Astrocyte (in vitro differentiated cells and primary cell): Measurements from ENCODE around the gene KLHL18. TPM values are rescaled to one million over a fixed set of nuclear protein-coding genes. Genes with fewer than 3 reads are reported as not detected.

Experiments used
- DNase-seq: peaks from one replicate; pipeline ENCODE4 v3.0.0-alpha.2; 2010; ENCODE audit warnings: low read depth
- FAIRE-seq: peaks from 2 replicates; lab custom pipeline; 2011; peaks lifted over from hg19 to GRCh38; lab: Jason Lieb, UNC
- H2AFZ ChIP-seq: 2 replicates; pipeline ENCODE4 v1.6.0; 2012; ENCODE audit warnings: low read depth, low read length, inconsistent platforms
- H3K27ac ChIP-seq: 2 replicates; pipeline ENCODE4 v1.5.1; 2011; ENCODE audit warnings: low read depth, low read length, inconsistent platforms
- H3K27me3 ChIP-seq: 2 replicates; pipeline ENCODE4 v1.6.0; 2011; ENCODE audit warnings: low read length, inconsistent platforms; ENCODE audit not compliant: insufficient read depth
- H3K36me3 ChIP-seq: 2 replicates; pipeline ENCODE4 v1.5.1; 2011; ENCODE audit warnings: low read length, inconsistent platforms; ENCODE audit not compliant: insufficient read depth
- H3K4me1 ChIP-seq: 2 replicates; pipeline ENCODE4 v1.5.1; 2011; ENCODE audit warnings: low read length, inconsistent platforms; ENCODE audit not compliant: insufficient read depth
- H3K4me2 ChIP-seq: 2 replicates; pipeline ENCODE4 v1.6.0; 2012; ENCODE audit warnings: low read length, inconsistent platforms
- H3K4me3 ChIP-seq: 2 replicates; pipeline ENCODE4 v1.5.1; 2011; ENCODE audit warnings: low read depth, mild to moderate bottlenecking, low read length, inconsistent platforms; ENCODE audit not compliant: insufficient read depth
- H3K79me2 ChIP-seq: 2 replicates; pipeline ENCODE4 v1.6.0; 2012; ENCODE audit warnings: mild to moderate bottlenecking, low read length, inconsistent platforms; ENCODE audit not compliant: insufficient read depth
- H3K9ac ChIP-seq: 2 replicates; pipeline ENCODE4 v1.6.0; 2012; ENCODE audit warnings: mild to moderate bottlenecking, low read length, inconsistent platforms
- H3K9me3 ChIP-seq: 2 replicates; pipeline ENCODE4 v1.5.1; 2012; ENCODE audit warnings: low read depth, mild to moderate bottlenecking, low read length, inconsistent platforms; ENCODE audit not compliant: insufficient read depth
- H4K20me1 ChIP-seq: 2 replicates; pipeline ENCODE4 v1.6.0; 2012; ENCODE audit warnings: low read length, inconsistent platforms; ENCODE audit not compliant: insufficient read depth
- H3K27ac Mint-ChIP-seq: one replicate; pipeline ENCODE4 v1.8.0; 2021; ENCODE audit warnings: mild to moderate bottlenecking, mixed read lengths; ENCODE audit not compliant: unreplicated experiment
- H3K27me3 Mint-ChIP-seq: one replicate; pipeline ENCODE4 v1.8.0; 2021; ENCODE audit warnings: low read depth, mixed read lengths; ENCODE audit not compliant: unreplicated experiment
- H3K36me3 Mint-ChIP-seq: one replicate; pipeline ENCODE4 v1.8.0; 2021; ENCODE audit warnings: low read depth, mixed read lengths; ENCODE audit not compliant: unreplicated experiment
- H3K4me1 Mint-ChIP-seq: one replicate; pipeline ENCODE4 v1.8.0; 2021; ENCODE audit warnings: low read depth, mixed read lengths; ENCODE audit not compliant: unreplicated experiment
- H3K4me3 Mint-ChIP-seq: one replicate; pipeline ENCODE4 v1.8.0; 2021; ENCODE audit warnings: mild to moderate bottlenecking, moderate library complexity, mixed read lengths; ENCODE audit not compliant: unreplicated experiment
- H3K9me3 Mint-ChIP-seq: one replicate; pipeline ENCODE4 v1.8.0; 2021; ENCODE audit warnings: mild to moderate bottlenecking, mixed read lengths; ENCODE audit not compliant: unreplicated experiment
- CTCF ChIP-seq: IDR thresholded peaks from 2 replicates; pipeline ENCODE4 v1.5.1; 2011; ENCODE audit warnings: low read depth, mild to moderate bottlenecking, inconsistent platforms, low read length, moderate library complexity; ENCODE audit not compliant: insufficient read depth
- EZH2 ChIP-seq: IDR thresholded peaks from 2 replicates; pipeline ENCODE4 v1.6.1; 2012; ENCODE audit warnings: mild to moderate bottlenecking, low read length, inconsistent platforms; ENCODE audit not compliant: insufficient read depth
- total RNA-seq: library from RNA; stranded (reverse); gene quantifications from 2 replicates; pipeline ENCODE4 v1.2.1, GENCODE V29; 2021

KLHL18 gene
- total RNA-seq, 1 donor from 2014 or later = 53.2 TPM

GRCh38 chr3:47280519-47280918 lies 2.2 kb upstream of the KLHL18 start:
- DNase-seq (no peak), FAIRE-seq (no peak)
- TF ChIP-seq CTCF (no peak), EZH2 (no peak)
- no peak overlapping the region for H3K4me3 Mint-ChIP-seq
- Histone ChIP-seq H3K27ac (no peak overlapping the region), H3K79me2 (peaks cover 34% of the 10 kb centered on the region), H3K9me3 (no peaks in the 10 kb centered on the region), H3K4me1 (peaks cover 17% of the 10 kb centered on the region), H3K27me3 (no peaks in the 10 kb centered on the region), H3K36me3 (no peaks in the 10 kb centered on the region), H3K4me3 (no peak overlapping the region), H4K20me1 (peaks cover 13% of the 10 kb centered on the region), H3K9ac (no peak overlapping the region), H3K4me2 (no peak overlapping the region), H2AFZ (no peak overlapping the region)
- peaks cover 4% of the 10 kb centered on the region for H3K4me1 Mint-ChIP-seq
- H3K27ac Mint-ChIP-seq = peak overlapping the region; percentile 36
- no peaks in the 10 kb centered on the region for H3K9me3 Mint-ChIP-seq
- peaks cover 6% of the 10 kb centered on the region for H3K36me3 Mint-ChIP-seq
- H3K27me3 Mint-ChIP-seq = no peaks in the 10 kb centered on the region

- H3K27me3 ChIP-seq = no peaks in the 10 kb centered on the region
- peak overlapping the region; percentile 91 for H3K9ac ChIP-seq
- H3K79me2 ChIP-seq = peaks cover 59% of the 10 kb centered on the region
- H3K27ac ChIP-seq = peak overlapping the region; percentile 95
- no peak for DNase-seq
- H3K27me3 Mint-ChIP-seq = no peaks in the 10 kb centered on the region
- no peaks in the 10 kb centered on the region for H3K9me3 ChIP-seq
- H2AFZ ChIP-seq = peak overlapping the region; percentile 87
- H4K20me1 ChIP-seq = peaks cover 29% of the 10 kb centered on the region
- H3K4me1 ChIP-seq = peaks cover 17% of the 10 kb centered on the region
- peak overlapping the region; percentile 99 for H3K4me2 ChIP-seq
- no peaks in the 10 kb centered on the region for H3K9me3 Mint-ChIP-seq
- peaks cover 8% of the 10 kb centered on the region for H3K36me3 Mint-ChIP-seq
- H3K27ac Mint-ChIP-seq = peak overlapping the region; percentile 100
- no peaks in the 10 kb centered on the region for H3K36me3 ChIP-seq
- peak overlapping the region; percentile 99 for H3K4me3 Mint-ChIP-seq
- H3K4me3 ChIP-seq = peak overlapping the region; percentile 78
- TF ChIP-seq CTCF = no peak
- TF ChIP-seq EZH2 = no peak
- peaks cover 4% of the 10 kb centered on the region for H3K4me1 Mint-ChIP-seq
- FAIRE-seq = no peak
Observed at GRCh38 chr3:47283193-47283537, 421 bp downstream of the KLHL18 start.

- Histone ChIP-seq H3K36me3 (no peaks in the 10 kb centered on the region), H3K27ac (peak overlapping the region; percentile 95), H3K79me2 (peaks cover 66% of the 10 kb centered on the region), H4K20me1 (peaks cover 35% of the 10 kb centered on the region), H2AFZ (peak overlapping the region; percentile 87), H3K9me3 (no peaks in the 10 kb centered on the region), H3K9ac (peak overlapping the region; percentile 91), H3K27me3 (no peaks in the 10 kb centered on the region), H3K4me1 (peaks cover 17% of the 10 kb centered on the region), H3K4me3 (peak overlapping the region; percentile 78), H3K4me2 (peak overlapping the region; percentile 99)
- Mint-ChIP-seq H3K36me3 (peaks cover 12% of the 10 kb centered on the region), H3K9me3 (no peaks in the 10 kb centered on the region), H3K4me1 (peaks cover 4% of the 10 kb centered on the region), H3K4me3 (peak overlapping the region; percentile 99), H3K27ac (peak overlapping the region; percentile 100), H3K27me3 (no peaks in the 10 kb centered on the region)
- no peak for FAIRE-seq
- no peak for DNase-seq
- TF ChIP-seq CTCF = no peak
- TF ChIP-seq EZH2 = no peak
Observed at GRCh38 chr3:47283591-47284364, 1.0 kb downstream of the KLHL18 start.
